ENCODE results near the gene SMAP2.
"Not testable (repeated sequence)": the region's sequence is repeated elsewhere in the genome, so short reads cannot be mapped to it uniquely, and the experiment has no call there.

The SMAP2 gene

DNA sequence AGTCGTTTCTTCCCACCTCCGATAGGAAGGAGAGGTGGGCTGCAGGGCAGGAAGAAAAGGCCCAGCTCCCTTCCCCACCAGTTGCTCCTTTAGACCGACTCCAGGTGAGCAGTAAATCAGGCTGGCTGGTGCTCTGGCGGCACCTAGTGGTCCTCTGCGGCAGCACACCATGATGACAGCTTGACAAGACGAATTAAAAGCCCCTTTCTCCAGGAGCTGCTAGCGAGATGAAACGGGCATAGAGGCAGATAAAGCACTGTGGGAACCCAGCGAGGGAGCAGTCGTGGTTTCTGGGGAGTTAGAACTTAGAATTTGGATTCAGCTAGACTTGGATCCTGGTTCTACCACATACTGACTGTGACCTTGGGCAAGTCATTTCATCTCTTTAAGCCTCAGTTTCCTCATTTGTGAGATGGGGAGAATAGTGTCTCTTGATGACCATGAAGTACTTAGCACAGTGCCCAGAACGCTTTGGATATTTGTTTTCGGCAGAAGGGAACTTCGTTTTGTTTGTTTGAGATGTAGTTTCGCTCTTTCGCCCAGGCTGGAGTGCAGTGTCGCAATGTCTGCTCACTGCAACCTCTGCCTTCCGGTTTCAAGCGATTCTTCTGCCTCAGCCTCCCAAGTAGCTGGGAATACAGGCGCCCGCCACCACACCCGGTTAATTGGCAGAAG, 34.6 kb upstream of the SMAP2 start:
- H2BK5ac ChIP-seq (ENCODE audit: low read depth, low read length, poor library complexity, severe bottlenecking) = no peak overlapping the region
- no peak overlapping the region for H2AK5ac ChIP-seq (ENCODE audit: low read length, severe bottlenecking)
- no peak overlapping the region for H3K18ac ChIP-seq (ENCODE audit: low read depth in 1 of 2, low read length in 2 of 2)
- no peak overlapping the region for H3K4ac ChIP-seq (ENCODE audit: low read depth in 1 of 2, low read length in 2 of 2)
- no peak overlapping the region for H4K8ac ChIP-seq (ENCODE audit: low read length)
- no peak overlapping the region for H3K27ac ChIP-seq (ENCODE audit: low read length, poor library complexity, severe bottlenecking)
- peaks cover 8% of the 10 kb centered on the region for H3K9me3 ChIP-seq (ENCODE audit: control insufficient read depth, low read length)
- H3K9ac ChIP-seq (ENCODE audit: low read length) = peak overlapping the region; percentile 43
- no peak overlapping the region for H3K14ac ChIP-seq (ENCODE audit: low read length in 2 of 2)
- no peak overlapping the region for H3K4me3 ChIP-seq (ENCODE audit: insufficient read depth in 1 of 2, low read depth in 1 of 2, low read length in 2 of 2)
- no peaks in the 10 kb centered on the region for H3K36me3 ChIP-seq (ENCODE audit: control insufficient read depth in 1 of 2, insufficient read depth in 2 of 2, low read depth in 1 of 2, low read length in 2 of 2)
- no peaks in the 10 kb centered on the region for H3K4me1 ChIP-seq (ENCODE audit: control insufficient read depth, insufficient read depth, low read depth, low read length)
- peaks cover 7 to 22% of the 10 kb centered on the region in 2 experiments for H3K27me3 ChIP-seq (ENCODE audit: control insufficient read depth in 1 of 2, insufficient read depth in 1 of 2, low read length in 2 of 2)
- H3K4me2 ChIP-seq (ENCODE audit: low read length, poor library complexity, severe bottlenecking) = no peak overlapping the region
- H3K79me1 ChIP-seq (replicated peaks; ENCODE audit: low read length, poor library complexity, severe bottlenecking) = no peaks in the 10 kb centered on the region
- no peak overlapping the region for H2AFZ ChIP-seq (ENCODE audit: low read depth, low read length)
- no peak overlapping the region for H3K23ac ChIP-seq (ENCODE audit: low read length in 2 of 2)
- H2BK12ac ChIP-seq (ENCODE audit: low read length in 2 of 2) = no peak overlapping the region
- no peak overlapping the region for H2BK120ac ChIP-seq (ENCODE audit: low read depth, low read length)
- H4K91ac ChIP-seq (ENCODE audit: low read length) = no peak overlapping the region
- WGBS = 37% methylated on average over 21 of the region's 21 CpGs
- peak; percentile 78 for DNase-seq
- no peak overlapping the region for H2BK15ac ChIP-seq (ENCODE audit: low read depth, poor library complexity, severe bottlenecking)

DNA sequence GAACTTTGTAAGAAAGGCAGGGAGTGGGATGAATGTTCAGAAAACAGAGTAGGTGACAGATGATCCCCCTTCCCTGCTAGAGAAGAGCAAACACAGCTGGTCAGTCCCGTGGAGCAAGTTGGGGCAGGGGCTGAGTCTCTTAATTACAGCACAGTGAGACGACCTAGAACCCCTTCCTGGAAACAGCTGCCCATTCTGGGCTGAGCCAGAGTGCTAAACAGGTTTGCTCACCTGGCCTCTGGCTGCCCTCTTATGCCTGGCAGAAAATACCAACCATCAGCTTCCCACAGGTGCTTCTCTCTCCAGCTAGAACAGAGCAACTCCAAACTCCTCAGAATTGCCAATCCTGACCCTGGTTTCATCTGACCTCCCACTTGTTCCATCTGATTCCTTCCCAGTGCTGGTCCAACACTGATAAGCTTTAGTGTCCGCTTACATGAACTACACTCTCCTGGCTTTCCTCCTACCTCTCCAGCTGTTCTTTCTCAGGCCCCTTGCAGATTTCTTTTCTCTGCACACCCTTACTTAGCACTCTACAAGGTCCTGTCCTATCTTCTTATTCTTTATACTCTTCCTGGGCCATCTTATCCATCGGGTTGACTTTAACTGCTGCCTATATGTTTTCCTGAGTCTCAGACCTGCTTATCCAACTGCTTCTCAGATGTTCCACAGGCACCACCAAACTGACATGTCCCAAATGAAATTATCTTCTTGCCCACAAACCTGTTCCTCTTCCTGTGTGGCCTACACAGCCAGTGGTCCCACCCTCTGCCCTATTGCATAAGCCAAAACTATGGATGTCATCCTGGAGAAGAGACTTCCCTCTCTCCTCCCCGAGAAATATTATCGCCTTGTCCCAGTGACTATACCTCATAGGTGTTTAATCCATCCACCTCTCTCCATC, 33.9 kb upstream of the SMAP2 start:
- Histone ChIP-seq H3K9me3 (ENCODE audit: control insufficient read depth, low read length) (peaks cover 8% of the 10 kb centered on the region), H3K4ac (ENCODE audit: low read depth in 1 of 2, low read length in 2 of 2) (no peak overlapping the region), H3K4me3 (ENCODE audit: insufficient read depth in 1 of 2, low read depth in 1 of 2, low read length in 2 of 2) (no peak overlapping the region), H2BK120ac (ENCODE audit: low read depth, low read length) (no peak overlapping the region), H2BK15ac (ENCODE audit: low read depth, poor library complexity, severe bottlenecking) (no peak overlapping the region), H2AK5ac (ENCODE audit: low read length, severe bottlenecking) (no peak overlapping the region), H2BK5ac (ENCODE audit: low read depth, low read length, poor library complexity, severe bottlenecking) (no peak overlapping the region), H4K8ac (ENCODE audit: low read length) (no peak overlapping the region), H3K27ac (ENCODE audit: low read length, poor library complexity, severe bottlenecking) (no peak overlapping the region), H3K18ac (ENCODE audit: low read depth in 1 of 2, low read length in 2 of 2) (no peak overlapping the region), H3K79me1 (replicated peaks; ENCODE audit: low read length, poor library complexity, severe bottlenecking) (no peaks in the 10 kb centered on the region), H3K9ac (ENCODE audit: low read length) (no peak overlapping the region), H3K27me3 (ENCODE audit: control insufficient read depth in 1 of 2, insufficient read depth in 1 of 2, low read length in 2 of 2) (peaks cover 7 to 27% of the 10 kb centered on the region in 2 experiments), H3K14ac (ENCODE audit: low read length in 2 of 2) (no peak overlapping the region), H2BK12ac (ENCODE audit: low read length in 2 of 2) (no peak overlapping the region), H2AFZ (ENCODE audit: low read depth, low read length) (no peak overlapping the region), H3K36me3 (ENCODE audit: control insufficient read depth in 1 of 2, insufficient read depth in 2 of 2, low read depth in 1 of 2, low read length in 2 of 2) (no peaks in the 10 kb centered on the region), H3K23ac (ENCODE audit: low read length in 2 of 2) (no peak overlapping the region), H3K4me2 (ENCODE audit: low read length, poor library complexity, severe bottlenecking) (no peak overlapping the region), H3K4me1 (ENCODE audit: control insufficient read depth, insufficient read depth, low read depth, low read length) (no peaks in the 10 kb centered on the region), H4K91ac (ENCODE audit: low read length) (no peak overlapping the region)
- DNase-seq = no peak
- WGBS = 74% methylated on average over 6 of the region's 6 CpGs

DNA sequence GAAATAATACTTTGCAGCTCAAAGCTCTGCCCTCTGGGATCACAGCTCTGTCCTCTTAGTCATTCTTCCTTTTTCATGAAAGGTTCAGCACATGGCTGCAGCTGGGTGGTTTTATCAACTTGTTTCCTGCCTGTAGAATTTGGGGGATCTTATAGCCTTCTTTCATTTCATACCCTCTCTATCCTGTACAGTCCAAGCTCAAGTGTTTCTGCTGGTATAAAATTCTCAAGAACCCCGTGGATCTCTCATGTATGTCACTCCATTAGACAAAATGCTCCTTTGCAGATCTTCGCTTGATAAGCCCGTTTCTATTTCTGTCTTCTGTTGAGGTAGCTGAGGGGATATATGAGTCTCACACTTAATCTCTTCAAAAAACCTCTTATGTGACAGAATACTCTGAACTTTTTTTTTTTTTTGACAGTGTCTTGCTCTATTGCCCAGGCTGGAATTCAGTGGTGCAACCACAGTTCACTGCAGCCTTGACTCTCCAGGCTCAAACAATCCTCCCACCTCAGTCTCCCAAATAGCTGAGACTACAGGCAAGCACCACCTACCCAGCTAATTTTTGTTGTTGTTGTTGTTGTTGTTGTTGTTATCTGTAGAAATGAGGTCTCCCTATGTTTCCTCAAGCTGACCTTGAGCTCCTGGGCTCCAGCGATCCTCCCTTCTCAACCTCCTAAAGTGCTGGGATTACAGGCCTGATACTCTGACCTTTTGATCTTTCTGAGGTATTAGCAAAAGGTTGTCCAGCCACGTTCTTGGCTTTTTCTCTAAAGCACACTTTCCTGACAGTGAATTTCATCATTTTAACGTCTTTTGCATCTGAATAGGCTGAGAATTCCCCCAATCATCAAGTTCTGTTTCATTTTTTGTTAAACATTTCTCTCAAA, 31.8 kb upstream of the SMAP2 start:
- no peak overlapping the region for H3K27ac ChIP-seq (ENCODE audit: low read length, poor library complexity, severe bottlenecking)
- no peak overlapping the region for H3K14ac ChIP-seq (ENCODE audit: low read length in 2 of 2)
- H3K4me1 ChIP-seq (ENCODE audit: control insufficient read depth, insufficient read depth, low read depth, low read length) = no peaks in the 10 kb centered on the region
- H3K9ac ChIP-seq (ENCODE audit: low read length) = no peak overlapping the region
- no peak overlapping the region for H3K4me3 ChIP-seq (ENCODE audit: insufficient read depth in 1 of 2, low read depth in 1 of 2, low read length in 2 of 2)
- H4K8ac ChIP-seq (ENCODE audit: low read length) = no peak overlapping the region
- no peak overlapping the region for H2BK12ac ChIP-seq (ENCODE audit: low read length in 2 of 2)
- H3K18ac ChIP-seq (ENCODE audit: low read depth in 1 of 2, low read length in 2 of 2) = no peak overlapping the region
- H4K91ac ChIP-seq (ENCODE audit: low read length) = no peak overlapping the region
- WGBS = 65% methylated on average over 3 of the region's 6 CpGs
- no peak overlapping the region for H3K23ac ChIP-seq (ENCODE audit: low read length in 2 of 2)
- no peak for DNase-seq
- no peak overlapping the region for H3K4me2 ChIP-seq (ENCODE audit: low read length, poor library complexity, severe bottlenecking)
- no peak overlapping the region for H2BK120ac ChIP-seq (ENCODE audit: low read depth, low read length)
- no peak overlapping the region for H2AK5ac ChIP-seq (ENCODE audit: low read length, severe bottlenecking)
- no peak overlapping the region for H2AFZ ChIP-seq (ENCODE audit: low read depth, low read length)
- H3K36me3 ChIP-seq (ENCODE audit: control insufficient read depth in 1 of 2, insufficient read depth in 2 of 2, low read depth in 1 of 2, low read length in 2 of 2) = no peaks in the 10 kb centered on the region
- H3K9me3 ChIP-seq (ENCODE audit: control insufficient read depth, low read length) = peaks cover 8% of the 10 kb centered on the region
- no peak overlapping the region for H2BK5ac ChIP-seq (ENCODE audit: low read depth, low read length, poor library complexity, severe bottlenecking)
- H3K4ac ChIP-seq (ENCODE audit: low read depth in 1 of 2, low read length in 2 of 2) = no peak overlapping the region
- no peaks in the 10 kb centered on the region for H3K79me1 ChIP-seq (replicated peaks; ENCODE audit: low read length, poor library complexity, severe bottlenecking)
- peaks cover 7 to 27% of the 10 kb centered on the region in 2 experiments for H3K27me3 ChIP-seq (ENCODE audit: control insufficient read depth in 1 of 2, insufficient read depth in 1 of 2, low read length in 2 of 2)
- H2BK15ac ChIP-seq (ENCODE audit: low read depth, poor library complexity, severe bottlenecking) = no peak overlapping the region

DNA sequence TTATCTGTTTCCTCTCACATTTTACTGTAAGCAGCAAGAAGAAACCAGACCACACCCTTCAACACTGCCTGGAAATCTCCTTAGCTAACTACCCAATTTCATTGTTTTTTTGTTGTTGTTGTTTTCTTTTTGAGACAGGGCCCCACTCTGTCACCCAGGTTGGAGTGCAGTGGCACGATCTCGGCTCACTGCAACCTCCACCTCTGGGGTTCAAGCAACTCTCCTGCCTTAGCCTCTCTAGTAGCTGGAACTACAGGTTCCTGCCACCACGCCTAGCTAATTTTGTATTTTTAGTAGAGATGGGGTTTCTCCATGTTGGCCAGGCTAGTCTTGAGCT, 31.2 kb upstream of the SMAP2 start:
- not testable (repeated sequence) for H2BK120ac ChIP-seq (ENCODE audit: low read depth, low read length); H3K27ac ChIP-seq (ENCODE audit: low read length, poor library complexity, severe bottlenecking); H3K4me1 ChIP-seq (ENCODE audit: control insufficient read depth, insufficient read depth, low read depth, low read length); H3K4me3 ChIP-seq (ENCODE audit: insufficient read depth in 1 of 2, low read depth in 1 of 2, low read length in 2 of 2); H2BK12ac ChIP-seq (ENCODE audit: low read length in 2 of 2); H4K8ac ChIP-seq (ENCODE audit: low read length); H3K18ac ChIP-seq (ENCODE audit: low read depth in 1 of 2, low read length in 2 of 2); DNase-seq; H3K14ac ChIP-seq (ENCODE audit: low read length in 2 of 2); H4K91ac ChIP-seq (ENCODE audit: low read length); H2BK15ac ChIP-seq (ENCODE audit: low read depth, poor library complexity, severe bottlenecking); H3K4ac ChIP-seq (ENCODE audit: low read depth in 1 of 2, low read length in 2 of 2); H3K9ac ChIP-seq (ENCODE audit: low read length); H3K79me1 ChIP-seq (replicated peaks; ENCODE audit: low read length, poor library complexity, severe bottlenecking); H2AFZ ChIP-seq (ENCODE audit: low read depth, low read length); H3K4me2 ChIP-seq (ENCODE audit: low read length, poor library complexity, severe bottlenecking); H3K9me3 ChIP-seq (ENCODE audit: control insufficient read depth, low read length); H3K36me3 ChIP-seq (ENCODE audit: control insufficient read depth in 1 of 2, insufficient read depth in 2 of 2, low read depth in 1 of 2, low read length in 2 of 2); H2BK5ac ChIP-seq (ENCODE audit: low read depth, low read length, poor library complexity, severe bottlenecking); H2AK5ac ChIP-seq (ENCODE audit: low read length, severe bottlenecking); H3K23ac ChIP-seq (ENCODE audit: low read length in 2 of 2)
- 100% methylated on average over 2 of the region's 3 CpGs for WGBS
- peaks cover 5 to 27% of the 10 kb centered on the region in 2 experiments for H3K27me3 ChIP-seq (ENCODE audit: control insufficient read depth in 1 of 2, insufficient read depth in 1 of 2, low read length in 2 of 2)

Data from mesenchymal stem cell (in vitro differentiated cells and primary cell).